Measurements from ENCODE around the gene GPR132.
"Not testable (repeated sequence)": the region's sequence is repeated elsewhere in the genome, so short reads cannot be mapped to it uniquely, and the experiment has no call there.

The GPR132 gene

DNA sequence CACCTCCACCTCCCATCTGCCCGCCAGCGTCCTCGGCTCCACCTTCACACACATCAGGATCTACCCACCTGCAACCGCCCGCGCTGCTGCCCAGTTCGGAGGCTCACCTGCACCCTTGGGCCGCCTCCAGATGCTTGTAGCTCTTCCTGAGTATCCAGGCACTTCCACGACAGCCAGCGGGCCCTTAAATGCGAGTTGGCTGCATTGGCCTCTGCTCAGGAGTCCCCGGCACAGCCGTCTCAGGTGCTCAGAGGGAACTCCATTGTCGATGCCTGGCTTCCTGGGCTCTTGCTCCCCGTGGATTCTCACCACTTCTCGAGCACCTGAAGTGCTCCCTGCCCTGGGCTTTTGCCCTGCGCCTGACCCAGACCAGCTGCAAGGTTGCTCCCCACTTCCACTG is 22.4 kb downstream of the GPR132 start:
- no peak for DNase-seq (ENCODE audit: low read depth in 2 of 2)

GRCh38 chr14:105041841-105042765 is 23.1 kb downstream of the GPR132 start:
- no peak for DNase-seq (ENCODE audit: low read depth in 2 of 2)

DNA sequence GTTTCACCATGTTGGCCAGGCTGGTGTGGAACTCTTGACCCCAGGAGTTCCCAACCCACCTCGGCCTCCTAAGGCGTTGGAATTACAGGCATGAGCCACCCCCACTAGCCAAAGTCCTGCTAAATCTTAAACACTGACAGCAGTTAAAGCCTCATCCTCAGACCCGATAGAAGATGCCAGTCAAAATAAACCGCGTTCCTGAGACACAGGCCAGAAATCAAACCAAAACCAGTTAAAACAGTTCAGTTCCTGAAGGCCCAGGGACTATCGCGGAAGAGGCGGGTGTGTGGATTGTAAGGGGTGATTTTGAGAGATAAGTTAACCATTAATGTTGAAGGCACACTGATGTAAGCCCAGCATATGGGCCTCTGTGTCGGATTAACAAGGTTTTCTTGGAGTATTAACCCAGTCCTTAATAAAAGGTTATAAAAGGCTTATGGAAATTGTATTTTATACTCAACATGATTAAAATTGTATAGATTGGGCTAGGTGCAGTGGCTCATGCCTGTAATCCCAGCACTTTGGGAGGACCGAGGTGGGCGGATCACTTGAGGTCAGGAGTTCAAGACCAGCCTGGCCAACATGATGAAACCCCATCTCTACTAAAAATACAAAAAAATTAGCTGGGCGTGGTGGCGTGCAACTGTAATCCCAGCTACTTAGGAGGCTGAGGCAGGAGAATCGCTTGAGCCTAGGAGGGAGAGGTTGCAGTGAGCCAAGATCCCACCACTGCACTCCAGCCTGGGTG is 25.6 kb downstream of the GPR132 start:
- no peak for DNase-seq (ENCODE audit: low read depth in 2 of 2)

DNA sequence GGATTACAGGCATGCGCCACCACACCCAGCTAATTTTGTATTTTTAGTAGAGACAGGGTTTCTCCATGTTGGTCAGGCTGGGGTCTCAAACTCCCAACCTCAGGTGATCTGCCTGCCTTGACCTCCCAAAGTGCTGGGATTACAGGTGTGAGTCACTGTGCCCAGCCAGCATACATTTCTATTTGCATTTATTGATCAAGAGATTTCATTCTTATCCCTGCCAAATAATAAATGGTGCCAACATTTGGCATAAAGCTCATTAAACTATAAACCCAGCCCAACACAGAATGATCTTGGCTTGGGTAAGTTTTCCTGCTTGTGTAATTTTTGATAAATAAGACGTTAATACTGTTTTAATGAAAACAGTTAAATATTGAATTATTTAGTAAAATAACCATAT is 29.6 kb downstream of the GPR132 start:
- DNase-seq (ENCODE audit: low read depth in 2 of 2): not testable (repeated sequence)

DNA sequence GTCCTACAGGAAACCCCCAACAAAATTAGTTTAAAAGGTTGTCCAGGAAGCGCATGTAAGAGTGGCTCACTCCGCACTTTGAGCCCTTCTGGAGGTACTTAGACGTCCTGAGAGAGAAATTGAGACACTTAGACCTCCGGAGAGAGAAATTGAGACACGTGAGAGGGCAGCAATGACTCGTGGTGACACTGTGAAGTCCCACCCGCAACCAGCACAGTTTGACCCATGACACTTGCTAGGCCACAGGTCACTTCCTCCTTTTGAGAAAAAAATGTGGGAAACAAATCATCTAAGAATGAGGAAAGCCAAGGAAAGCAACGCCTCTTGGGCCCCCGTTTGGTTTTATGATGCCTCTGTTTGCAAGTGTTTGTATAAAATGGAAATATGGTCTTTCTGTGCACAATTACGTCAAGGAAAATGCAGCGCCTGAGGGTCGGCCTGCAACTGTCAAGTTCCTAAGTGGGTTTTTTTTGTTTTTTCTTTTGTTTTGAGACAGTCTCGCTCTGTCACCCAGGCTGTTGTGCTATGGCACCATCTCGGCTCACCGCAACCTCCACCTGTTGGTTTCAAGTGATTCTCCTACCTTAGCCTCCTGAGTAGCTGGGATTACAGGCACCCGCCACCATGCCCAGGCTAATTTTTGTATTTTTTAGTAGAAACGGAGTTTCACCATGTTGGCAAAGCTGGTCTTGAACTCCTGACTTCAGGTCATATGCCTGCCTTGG is 30.8 kb downstream of the GPR132 start:
- no peak for DNase-seq (ENCODE audit: low read depth in 2 of 2)

DNA sequence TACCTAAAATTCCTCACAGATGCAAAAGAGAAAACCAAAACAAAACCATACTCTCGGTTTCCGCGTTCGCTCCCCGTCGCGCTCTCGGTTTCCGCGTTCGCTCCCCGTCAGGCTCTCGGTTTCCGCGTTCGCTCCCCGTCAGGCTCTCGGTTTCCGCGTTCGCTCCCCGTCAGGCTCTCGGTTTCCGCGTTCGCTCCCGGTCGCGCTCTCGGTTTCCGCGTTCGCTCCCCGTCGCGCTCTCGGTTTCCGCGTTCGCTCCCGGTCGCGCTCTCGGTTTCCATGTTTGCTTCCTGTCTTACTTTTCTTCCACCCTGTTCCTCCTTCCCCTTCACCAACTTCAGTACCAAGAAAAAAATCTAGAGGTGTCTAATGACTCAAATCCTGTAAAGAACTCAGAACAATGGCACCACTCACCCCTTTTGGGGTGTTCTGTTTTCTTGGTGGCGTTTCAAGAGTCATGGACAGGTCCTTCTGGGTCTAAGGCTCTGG is 31.8 kb downstream of the GPR132 start:
- DNase-seq (ENCODE audit: low read depth in 2 of 2): not testable (repeated sequence)

GRCh38 chr14:105032451-105032901 is 32.8 kb downstream of the GPR132 start:
- not testable (repeated sequence) for DNase-seq (ENCODE audit: low read depth in 2 of 2)

DNA sequence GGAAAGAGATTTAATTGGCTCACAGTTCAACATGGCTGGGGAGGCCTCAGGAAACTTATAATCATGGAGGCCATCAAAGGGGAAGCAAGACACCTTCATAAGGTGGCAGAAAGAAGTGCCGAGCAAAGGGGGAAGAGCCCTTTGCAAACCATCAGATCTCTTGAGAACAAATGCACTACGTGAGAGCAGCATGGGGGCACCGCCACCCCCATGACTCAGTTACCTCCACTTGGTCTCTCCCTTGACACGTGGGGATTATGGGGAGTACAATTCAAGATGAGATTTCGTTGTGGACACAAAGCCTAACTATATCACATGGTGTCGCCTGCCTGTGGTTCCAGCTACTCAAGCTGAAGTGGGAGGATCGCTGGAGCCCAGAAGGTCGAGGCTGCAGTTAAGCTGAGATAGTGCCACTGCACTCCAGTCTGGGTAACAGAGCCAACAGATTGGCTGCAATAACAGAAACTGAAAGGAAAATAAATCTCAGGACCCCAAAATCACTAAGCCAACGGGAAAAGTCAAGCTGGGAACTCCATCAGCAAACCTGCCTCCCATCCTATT is 34.3 kb downstream of the GPR132 start:
- no peak for DNase-seq (ENCODE audit: low read depth in 2 of 2)

GRCh38 chr14:105030194-105030593 is 35.0 kb downstream of the GPR132 start:
- no peak for DNase-seq (ENCODE audit: low read depth in 2 of 2)

GRCh38 chr14:105029402-105029801 is 35.8 kb downstream of the GPR132 start:
- no peak for DNase-seq (ENCODE audit: low read depth in 2 of 2)

- DNase-seq (ENCODE audit: low read depth in 2 of 2): no peak
Measured at GRCh38 chr14:105028251-105028927, 36.8 kb downstream of the GPR132 start.

DNA sequence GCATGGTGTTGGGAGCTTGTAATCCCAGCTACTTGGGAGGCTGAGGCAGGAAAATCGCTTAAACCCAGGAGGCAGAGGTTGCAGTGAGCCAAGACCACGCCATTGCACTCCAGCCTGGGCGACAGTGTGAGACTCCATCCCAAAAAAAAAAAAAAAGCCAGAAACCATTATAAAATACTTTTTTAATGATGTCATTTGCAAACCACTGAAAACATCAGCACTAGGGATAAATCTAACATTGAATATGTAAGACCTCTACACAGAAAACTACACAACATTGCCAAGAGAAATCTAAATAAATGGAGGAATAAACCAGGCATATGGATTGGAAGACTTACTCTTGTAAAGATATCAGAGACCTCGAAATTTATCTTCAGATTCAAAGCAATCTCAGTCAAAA is 37.5 kb downstream of the GPR132 start:
- not testable (repeated sequence) for DNase-seq (ENCODE audit: low read depth in 2 of 2)

DNA sequence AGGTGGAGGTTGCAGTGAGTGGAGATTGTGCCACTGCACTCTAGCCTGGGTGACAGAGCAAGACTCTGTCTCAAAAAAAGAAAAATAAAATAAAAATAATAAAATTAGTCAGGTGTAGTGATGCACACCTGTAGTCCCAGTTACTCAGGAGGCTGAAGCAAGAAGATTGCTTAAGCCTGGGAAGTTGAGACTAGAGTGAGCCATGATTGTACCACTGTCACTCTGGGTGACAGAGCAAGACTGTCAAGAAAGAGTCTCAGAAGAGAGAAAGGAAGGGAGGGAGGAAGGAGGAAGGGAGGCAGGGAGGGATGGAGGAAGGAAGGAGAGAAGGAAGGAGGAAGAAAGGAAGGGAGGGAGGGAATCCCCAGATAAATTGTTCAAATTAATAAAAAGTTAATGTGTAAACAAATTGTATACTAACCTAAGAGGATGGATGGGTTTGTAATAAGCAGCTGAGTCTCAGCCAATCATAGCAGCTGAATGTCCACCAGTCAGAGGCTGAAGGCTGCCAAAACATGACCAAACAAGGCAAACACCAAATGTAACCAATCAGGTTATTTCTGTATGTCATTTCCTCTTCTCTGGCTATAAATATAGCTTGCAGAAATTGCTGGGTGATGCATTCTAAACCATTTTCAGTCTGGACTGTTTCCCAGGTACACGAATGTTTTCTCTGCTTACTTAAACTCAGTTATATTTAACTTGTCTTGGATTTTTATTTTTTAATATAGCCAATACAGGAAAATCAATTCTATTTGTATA is 38.2 kb downstream of the GPR132 start:
- DNase-seq (ENCODE audit: low read depth in 2 of 2): no peak

DNA sequence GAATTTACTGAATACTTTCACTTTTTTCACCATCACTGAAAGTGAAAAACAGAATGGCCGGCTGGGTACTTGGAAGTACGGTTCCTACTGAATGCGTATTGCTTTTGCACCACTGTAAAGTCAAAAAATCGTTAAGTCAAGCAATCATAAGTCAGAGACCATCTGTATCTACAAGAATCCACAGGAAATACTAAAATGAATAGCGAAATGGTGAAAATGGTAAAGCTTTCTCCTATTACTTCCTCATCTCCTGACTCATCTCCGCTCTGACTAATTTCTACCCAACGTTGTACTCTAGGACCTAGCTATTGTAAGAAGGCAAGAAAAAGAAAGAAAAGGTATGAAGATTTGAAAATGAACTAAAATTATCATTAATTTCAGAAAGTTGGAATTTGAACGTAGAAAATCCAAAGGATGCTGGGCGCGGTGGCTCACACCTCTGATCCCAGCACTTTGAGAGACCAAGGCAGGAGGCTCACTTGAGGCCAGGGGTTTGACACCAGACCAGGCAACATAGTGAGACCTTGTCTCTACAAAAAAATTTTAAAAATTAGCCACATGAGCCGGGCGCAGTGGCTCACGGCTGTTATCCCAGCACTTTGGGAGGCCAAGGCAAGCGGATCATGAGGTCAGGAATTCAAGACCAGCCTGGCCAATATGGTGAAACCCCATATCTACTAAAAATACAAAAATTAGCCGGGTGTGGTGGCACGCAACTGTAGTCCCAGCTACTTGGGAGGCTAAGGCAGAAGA is 39.0 kb downstream of the GPR132 start:
- DNase-seq (ENCODE audit: low read depth in 2 of 2): no peak

DNA sequence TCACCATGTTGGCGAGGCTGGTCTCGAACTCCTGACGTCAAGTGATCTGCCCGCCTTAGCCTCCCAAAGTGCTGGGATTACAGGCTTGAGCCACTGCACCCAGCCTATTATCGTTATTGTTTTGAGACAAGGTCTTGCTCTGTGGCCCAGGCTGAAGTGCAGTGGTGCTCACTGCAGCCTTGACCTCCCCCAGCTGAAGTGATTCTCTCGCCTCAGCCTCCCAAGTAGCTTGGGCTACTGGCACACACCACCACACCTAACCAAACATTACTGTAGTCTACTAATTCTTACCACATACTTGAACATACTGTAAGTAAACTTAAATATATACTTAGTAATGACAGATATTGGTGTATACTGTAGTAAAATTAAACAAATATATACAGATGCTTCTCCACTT is 39.8 kb downstream of the GPR132 start:
- DNase-seq (ENCODE audit: low read depth in 2 of 2): no peak

GRCh38 chr14:105023791-105024480 is 41.3 kb downstream of the GPR132 start:
- DNase-seq (ENCODE audit: low read depth in 2 of 2): no peak

GRCh38 chr14:105023144-105023543 is 42.1 kb downstream of the GPR132 start:
- no peak for DNase-seq (ENCODE audit: low read depth in 2 of 2)

DNA sequence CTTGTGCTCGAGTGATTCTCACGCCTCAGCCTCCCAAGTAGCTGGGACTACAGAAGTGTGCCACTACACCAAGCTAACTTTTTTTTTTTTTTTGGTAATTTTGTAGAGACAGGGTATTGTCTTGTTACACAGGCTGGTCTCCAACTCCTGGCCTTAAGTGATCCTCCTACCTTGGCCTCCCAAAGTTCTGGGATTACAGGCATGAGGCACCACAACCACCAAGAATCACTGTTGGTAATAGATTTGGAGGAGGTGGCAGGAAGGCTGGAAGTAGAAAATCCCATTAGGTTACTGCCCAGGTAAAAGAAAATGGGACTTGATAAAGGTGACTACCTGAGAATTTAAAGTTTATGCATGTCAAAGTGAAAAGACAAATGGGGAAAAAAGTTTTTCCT is 43.0 kb downstream of the GPR132 start:
- DNase-seq (ENCODE audit: low read depth in 2 of 2): no peak

Data from stimulated activated CD8-positive, alpha-beta memory T cell treated with anti-CD3 and anti-CD28 coated beads, Interleukin-15, amount 100 ng/mL, for 48 hours (primary cell).